Nephron progenitor cell (in vitro differentiated cells): ENCODE data around the gene DTWD2.
A peak's percentile ranks its signal among the peaks of the same experiment; 100 is the strongest.

Experiments
- DNase-seq: peaks from one replicate; pipeline ENCODE4 v3.0.0; 2021
- H3K27ac Mint-ChIP-seq: 2 replicates; pipeline ENCODE4 v1.8.0; 2021; ENCODE audit warnings: mild to moderate bottlenecking, moderate library complexity, mixed read lengths
- H3K27me3 Mint-ChIP-seq: 2 replicates; pipeline ENCODE4 v1.8.0; 2021; ENCODE audit warnings: mild to moderate bottlenecking, low read depth, mixed read lengths; ENCODE audit not compliant: poor library complexity
- H3K36me3 Mint-ChIP-seq: 2 replicates; pipeline ENCODE4 v1.8.0; 2021; ENCODE audit warnings: low read depth, mixed read lengths
- H3K4me1 Mint-ChIP-seq: 2 replicates; pipeline ENCODE4 v1.8.0; 2021; ENCODE audit warnings: mixed read lengths
- H3K4me3 Mint-ChIP-seq: 2 replicates; pipeline ENCODE4 v1.8.0; 2021; ENCODE audit warnings: mild to moderate bottlenecking, moderate library complexity, mixed read lengths
- H3K9me3 Mint-ChIP-seq: 2 replicates; pipeline ENCODE4 v1.8.0; 2021; ENCODE audit warnings: mild to moderate bottlenecking, moderate library complexity, mixed read lengths
- TF ChIP-seq, protein P1 (sequence below): fragments of 200-600 bp; sonication (generic); IDR thresholded peaks from 2 replicates; pipeline ENCODE4 v1.5.0; 2021; ENCODE audit warnings: antibody characterized with exemption

Gene DTWD2

DNA sequence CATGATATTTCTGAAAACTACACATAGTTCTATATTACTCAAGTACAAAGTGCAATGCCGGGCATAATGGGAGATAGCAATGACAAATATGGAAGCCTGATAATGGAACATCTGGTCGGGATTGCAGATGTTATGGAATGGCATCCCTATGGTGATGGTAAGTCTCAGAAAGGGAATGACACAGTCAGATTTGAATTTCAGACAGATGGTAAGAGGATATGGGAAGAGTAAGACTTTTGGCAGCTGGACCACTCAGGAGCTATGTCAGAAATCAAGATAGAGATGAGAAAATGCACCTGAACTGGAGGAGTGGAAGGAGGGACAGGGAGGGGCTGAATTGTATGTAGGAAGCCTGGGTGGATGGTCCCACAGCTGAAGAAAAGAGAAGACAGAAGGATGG, 200.0 kb downstream of the DTWD2 start:
- H3K36me3 Mint-ChIP-seq = no peaks in the 10 kb centered on the region
- peak overlapping the region; percentile 14 for H3K27ac Mint-ChIP-seq
- H3K4me3 Mint-ChIP-seq = no peak overlapping the region
- no peak for DNase-seq
- H3K4me1 Mint-ChIP-seq = peaks cover 46% of the 10 kb centered on the region
- TF ChIP-seq, protein P1, sequence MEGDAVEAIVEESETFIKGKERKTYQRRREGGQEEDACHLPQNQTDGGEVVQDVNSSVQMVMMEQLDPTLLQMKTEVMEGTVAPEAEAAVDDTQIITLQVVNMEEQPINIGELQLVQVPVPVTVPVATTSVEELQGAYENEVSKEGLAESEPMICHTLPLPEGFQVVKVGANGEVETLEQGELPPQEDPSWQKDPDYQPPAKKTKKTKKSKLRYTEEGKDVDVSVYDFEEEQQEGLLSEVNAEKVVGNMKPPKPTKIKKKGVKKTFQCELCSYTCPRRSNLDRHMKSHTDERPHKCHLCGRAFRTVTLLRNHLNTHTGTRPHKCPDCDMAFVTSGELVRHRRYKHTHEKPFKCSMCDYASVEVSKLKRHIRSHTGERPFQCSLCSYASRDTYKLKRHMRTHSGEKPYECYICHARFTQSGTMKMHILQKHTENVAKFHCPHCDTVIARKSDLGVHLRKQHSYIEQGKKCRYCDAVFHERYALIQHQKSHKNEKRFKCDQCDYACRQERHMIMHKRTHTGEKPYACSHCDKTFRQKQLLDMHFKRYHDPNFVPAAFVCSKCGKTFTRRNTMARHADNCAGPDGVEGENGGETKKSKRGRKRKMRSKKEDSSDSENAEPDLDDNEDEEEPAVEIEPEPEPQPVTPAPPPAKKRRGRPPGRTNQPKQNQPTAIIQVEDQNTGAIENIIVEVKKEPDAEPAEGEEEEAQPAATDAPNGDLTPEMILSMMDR = no peak
- H3K27me3 Mint-ChIP-seq = no peaks in the 10 kb centered on the region
- H3K9me3 Mint-ChIP-seq = no peaks in the 10 kb centered on the region
